GM20431 (cell line): ENCODE measurements around the gene ACTR1A.
"Not testable (repeated sequence)": the region's sequence is repeated elsewhere in the genome, so short reads cannot be mapped to it uniquely, and the experiment has no call there.

Source experiments
- in situ Hi-C: fragments of 300-500 bp; cut with MseI, MboI; formaldehyde crosslinking; loops from one replicate; pipeline ENCODE4 v1.15.0; 2020; ENCODE audit warnings: low sequenced_read_pairs; ENCODE audit not compliant: unreplicated experiment

ACTR1A gene

GRCh38 chr10:102517553-102517952, 15.0 kb upstream of the ACTR1A start:
- in situ Hi-C loops = no loop called here

DNA sequence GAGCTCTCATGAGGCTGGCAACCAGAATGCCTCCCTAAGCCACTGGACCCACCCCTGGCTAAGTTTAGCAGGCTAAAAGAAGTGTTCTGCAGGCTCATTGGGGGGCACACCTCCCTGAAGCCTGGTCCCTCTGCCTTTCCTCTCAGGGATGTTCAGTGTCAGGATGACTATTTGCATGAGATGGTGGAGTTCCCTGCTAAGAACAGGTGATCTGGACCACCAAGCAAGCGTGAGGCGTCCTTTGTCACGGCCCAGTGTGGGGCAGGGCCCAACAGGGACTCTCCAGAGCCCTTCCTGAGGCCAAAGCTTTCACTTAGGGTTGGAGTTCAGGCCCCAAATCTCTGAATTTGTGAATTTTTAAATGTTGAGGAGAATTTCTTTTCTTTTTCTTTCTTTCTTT, 13.2 kb upstream of the ACTR1A start:
- in situ Hi-C loops = no loop called here

GRCh38 chr10:102514487-102515311, 12.2 kb upstream of the ACTR1A start:
- in situ Hi-C loops = loop anchor here (5.0 kb wide), 1 partner anchor 63 kb away; no protein-coding TSS in a partner anchor

- in situ Hi-C loops = loop anchor here (5.0 kb wide), 1 partner anchor 66 kb away; no protein-coding TSS in a partner anchor
Observed at GRCh38 chr10:102511583-102512274, 9.2 kb upstream of the ACTR1A start.

- in situ Hi-C loops = no loop called here
Observed at GRCh38 chr10:102509387-102509786, 6.9 kb upstream of the ACTR1A start.

GRCh38 chr10:102508506-102508905, 6.0 kb upstream of the ACTR1A start:
- in situ Hi-C loops = no loop called here

GRCh38 chr10:102507521-102507920, 5.0 kb upstream of the ACTR1A start:
- in situ Hi-C loops = no loop called here

GRCh38 chr10:102505462-102506115, 3.1 kb upstream of the ACTR1A start:
- in situ Hi-C loops = no loop called here

DNA sequence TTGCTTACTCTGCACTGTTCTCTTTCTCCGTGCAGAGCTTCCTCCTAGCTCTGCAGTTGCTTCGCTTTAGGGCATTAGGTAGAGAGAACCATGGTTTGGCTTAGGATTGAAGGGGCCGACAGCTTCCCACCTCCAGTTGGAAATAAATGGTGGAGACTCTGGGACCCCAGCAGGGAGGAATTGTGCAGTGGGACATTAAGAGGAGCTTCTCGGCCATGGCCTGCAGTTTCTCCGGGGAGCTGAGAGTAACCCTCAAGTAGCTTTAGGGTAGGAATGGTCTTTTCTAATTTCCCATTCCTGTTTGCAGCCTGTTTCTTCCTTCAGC, 2.4 kb upstream of the ACTR1A start:
- in situ Hi-C loops = no loop called here

GRCh38 chr10:102504179-102504975, 1.9 kb upstream of the ACTR1A start:
- in situ Hi-C loops = no loop called here

DNA sequence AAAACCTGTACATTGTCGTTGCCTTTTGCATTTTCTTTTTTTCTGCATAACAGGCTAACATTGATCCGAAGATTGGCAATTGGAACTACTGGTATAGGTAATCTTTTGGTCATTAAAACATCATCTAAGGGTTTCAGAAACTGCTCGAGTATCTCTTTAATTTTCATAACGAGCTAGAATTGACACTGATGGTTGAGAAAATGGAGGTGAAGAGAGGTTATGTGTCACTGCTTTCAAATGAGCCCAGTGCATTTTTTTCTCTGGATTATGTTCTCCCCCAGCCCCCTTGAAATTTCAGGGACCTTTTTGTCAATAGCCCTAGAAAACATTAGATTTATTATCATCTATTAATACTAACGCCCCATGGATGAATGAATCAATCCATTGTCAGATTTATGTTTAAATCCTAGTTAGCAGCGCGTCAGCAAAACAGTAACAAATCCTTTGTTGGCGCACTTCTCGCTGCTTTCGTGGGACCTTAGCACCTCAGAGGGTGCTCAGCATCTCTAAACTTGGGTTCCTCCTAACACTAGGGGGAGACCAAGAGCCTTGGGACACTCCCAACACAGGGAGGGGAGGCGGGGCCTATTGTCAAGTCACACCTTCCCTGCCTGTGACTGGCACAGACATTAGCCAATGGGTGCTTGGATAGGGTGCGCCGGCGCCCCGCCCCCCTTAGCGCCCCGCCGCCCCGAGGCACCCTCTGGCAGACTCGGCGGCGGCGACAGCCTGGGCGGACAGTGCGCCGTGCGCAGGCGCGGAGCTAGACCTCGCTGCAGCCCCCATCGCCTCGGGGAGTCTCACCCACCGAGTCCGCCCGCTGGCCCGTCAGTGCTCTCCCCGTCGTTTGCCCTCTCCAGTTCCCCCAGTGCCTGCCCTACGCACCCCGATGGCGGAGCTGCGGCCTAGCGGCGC, 1.0 kb upstream of the ACTR1A start, which contains the start of gene SUFU:
Gene SUFU, plus strand, starts transcription at position 709 of the 915 bp plus-strand sequence. Its CDS starts 181 bp downstream, at position 890.
- in situ Hi-C loops = no loop called here

- in situ Hi-C loops = no loop called here
Observed at GRCh38 chr10:102502029-102502336, 529 bp downstream of the ACTR1A start.

DNA sequence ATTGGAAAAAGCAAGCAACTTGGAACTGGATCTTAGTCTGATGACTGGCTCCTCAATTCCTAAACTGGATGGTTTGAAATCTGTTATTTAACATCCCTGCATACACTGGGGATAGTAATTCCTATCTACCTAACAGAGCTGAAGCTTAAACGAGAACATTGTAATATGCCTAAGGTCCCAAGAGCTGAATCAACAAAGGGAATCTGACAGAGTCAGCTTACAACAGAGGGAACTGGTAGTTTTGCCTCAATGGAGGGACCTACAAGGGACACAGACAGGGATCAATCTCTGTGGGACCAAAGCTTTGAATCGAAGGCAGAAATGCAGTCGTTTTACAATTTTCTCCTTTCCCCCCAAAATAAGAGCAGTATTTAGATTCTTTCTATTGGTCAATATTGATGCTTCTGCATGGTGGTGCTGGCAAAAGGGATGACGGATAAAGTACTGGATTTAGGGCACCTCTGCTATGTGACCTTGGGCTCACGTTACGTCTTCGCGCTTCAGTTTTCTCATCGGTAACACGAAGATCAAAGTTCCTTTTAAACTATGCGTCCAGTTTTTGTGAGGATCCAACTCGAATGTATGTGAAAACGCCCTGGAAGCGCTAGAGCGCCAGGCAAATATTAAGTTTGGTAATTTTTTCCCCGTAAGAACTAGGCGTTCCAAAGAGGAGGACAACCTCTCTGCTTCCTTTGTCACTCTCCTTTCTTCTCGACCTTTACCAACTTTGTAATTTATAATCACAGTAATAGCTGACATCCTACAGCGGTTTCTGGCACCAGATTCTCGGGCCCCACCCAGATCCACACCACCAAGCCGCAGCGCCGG, 1.1 kb downstream of the ACTR1A start:
- in situ Hi-C loops = no loop called here

DNA sequence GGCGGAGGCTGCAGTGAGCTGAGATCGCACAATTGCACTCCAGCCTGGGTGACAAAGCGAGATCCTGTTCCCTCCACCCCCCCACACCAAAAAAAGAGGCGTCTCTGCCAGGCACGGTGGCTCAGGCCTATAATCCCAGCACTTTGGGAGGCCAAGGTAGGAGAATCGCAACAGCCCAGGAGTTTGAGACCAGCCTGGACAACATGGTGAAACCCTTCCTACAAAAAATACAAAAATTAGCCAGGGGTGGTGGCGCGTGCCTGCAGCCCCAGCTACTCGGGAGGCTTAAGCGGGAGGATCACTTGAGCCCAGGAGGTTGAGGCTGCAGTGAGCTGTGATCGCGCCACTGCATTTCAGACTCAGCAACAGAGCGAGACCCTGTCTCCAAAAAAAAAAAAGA, 1.8 kb downstream of the ACTR1A start:
- in situ Hi-C loops = not testable (repeated sequence)

GRCh38 chr10:102499356-102499755, 3.2 kb downstream of the ACTR1A start:
- in situ Hi-C loops = loop anchor here (25.0 kb wide), 1 partner anchor 262 kb away; the partner anchor contains the start of genes ELOVL3, GBF1 and PITX3

DNA sequence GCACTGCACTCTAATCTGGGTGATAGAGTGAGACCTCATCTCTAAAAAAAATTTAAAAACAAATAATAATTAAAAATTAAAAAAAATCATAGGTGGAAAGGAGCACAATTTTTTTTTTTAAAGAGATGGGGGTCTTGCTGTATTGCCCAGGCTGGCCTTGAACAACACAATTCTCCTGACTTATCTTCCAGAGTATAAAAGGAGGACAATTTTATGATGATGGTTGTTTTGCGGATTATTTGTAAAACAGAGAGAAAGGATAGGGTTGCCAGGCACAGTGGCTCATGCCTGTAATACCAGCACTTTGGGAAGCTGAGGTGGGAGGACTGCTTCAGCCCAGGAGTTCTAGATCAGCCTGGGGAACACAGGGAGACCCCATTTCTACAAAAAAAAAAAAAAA, 5.0 kb downstream of the ACTR1A start:
- in situ Hi-C loops = loop anchor here (25.0 kb wide), 1 partner anchor 260 kb away; the partner anchor contains the start of genes ELOVL3, GBF1 and PITX3

DNA sequence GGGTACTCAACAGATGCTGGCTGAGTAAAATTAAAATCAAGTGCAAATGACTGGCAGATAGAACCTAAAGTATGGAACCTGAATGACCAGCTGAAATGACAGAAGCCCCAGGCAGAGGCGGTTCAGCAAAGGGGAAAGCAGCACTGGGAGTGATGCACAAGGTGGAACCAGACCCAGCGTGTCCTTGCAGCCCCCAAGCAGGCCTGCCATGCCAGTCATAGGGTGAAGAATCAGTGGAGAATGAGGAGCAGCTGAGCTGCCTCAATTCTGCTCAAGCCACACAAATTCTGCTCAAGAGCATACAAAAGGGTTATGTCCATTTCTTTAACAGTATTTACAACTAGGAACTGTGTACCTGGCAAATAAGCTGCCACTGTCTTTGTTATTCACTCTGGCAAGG, 8.7 kb downstream of the ACTR1A start:
- in situ Hi-C loops = loop anchor here (25.0 kb wide), 1 partner anchor 256 kb away; the partner anchor contains the start of genes ELOVL3, GBF1 and PITX3

GRCh38 chr10:102492983-102493382, 9.5 kb downstream of the ACTR1A start:
- in situ Hi-C loops = loop anchor here (25.0 kb wide), 1 partner anchor 256 kb away; the partner anchor contains the start of genes ELOVL3, GBF1 and PITX3
